Measurements from ENCODE around the gene MT2A.
"Not testable (repeated sequence)": the region's sequence is repeated elsewhere in the genome, so short reads cannot be mapped to it uniquely, and the experiment has no call there.

The MT2A gene

DNA sequence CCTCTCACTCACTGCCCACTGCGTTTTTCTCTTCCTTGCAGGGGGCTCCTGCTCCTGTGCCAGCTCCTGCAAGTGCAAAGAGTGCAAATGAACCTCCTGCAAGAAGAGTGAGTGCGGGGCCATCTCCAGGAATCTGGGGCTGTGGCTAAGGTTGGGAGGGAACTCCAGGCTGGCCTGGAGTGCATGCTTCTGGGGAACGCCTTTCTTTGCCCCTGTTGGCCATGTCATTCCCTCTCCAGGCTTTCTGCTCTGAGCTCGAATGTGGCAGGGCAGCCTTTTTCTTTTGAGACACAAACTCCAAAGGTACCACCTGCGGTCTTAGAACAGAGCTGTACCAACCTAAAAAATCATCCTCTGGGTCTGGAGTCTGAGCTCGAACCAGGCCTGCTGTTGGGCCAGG, 9.8 kb downstream of the MT2A start:
- H3K4me3 ChIP-seq (ENCODE audit: low read length): no peak overlapping the region
- TF ChIP-seq CTCF (IDR thresholded peaks at IDR 0.05; ENCODE audit: insufficient read depth, low read depth, low read length, missing control alignments): no peak
- no peak for DNase-seq (ENCODE audit: low read depth)

DNA sequence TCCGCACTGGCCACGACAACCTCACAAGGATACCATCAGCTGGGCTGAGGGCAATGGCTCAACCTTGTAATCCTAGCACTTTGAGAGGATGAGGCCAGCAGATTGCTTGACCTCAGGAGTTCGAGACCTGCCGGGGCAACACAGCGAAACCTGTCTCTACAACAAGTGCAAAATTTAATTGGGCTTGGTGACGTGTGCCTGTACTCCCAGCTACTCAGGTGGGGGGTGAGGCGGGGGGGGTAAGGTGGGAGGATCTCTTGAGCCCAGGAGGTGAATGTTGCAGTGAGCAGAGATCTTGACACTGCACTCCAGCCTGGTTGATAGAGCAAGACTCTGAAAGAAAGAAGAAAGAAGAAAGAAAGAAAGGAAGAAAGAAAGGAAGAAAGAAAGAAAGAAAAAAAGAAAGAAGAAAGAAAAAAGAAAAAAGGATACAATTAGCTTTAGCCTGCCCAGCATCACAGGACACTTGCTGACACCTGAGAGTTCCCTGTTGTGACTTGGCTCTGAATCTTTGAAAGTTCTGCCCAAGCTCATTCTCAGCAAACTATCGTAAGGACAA, 12.0 kb downstream of the MT2A start:
- TF ChIP-seq CTCF (IDR thresholded peaks at IDR 0.05; ENCODE audit: insufficient read depth, low read depth, low read length, missing control alignments): no peak

DNA sequence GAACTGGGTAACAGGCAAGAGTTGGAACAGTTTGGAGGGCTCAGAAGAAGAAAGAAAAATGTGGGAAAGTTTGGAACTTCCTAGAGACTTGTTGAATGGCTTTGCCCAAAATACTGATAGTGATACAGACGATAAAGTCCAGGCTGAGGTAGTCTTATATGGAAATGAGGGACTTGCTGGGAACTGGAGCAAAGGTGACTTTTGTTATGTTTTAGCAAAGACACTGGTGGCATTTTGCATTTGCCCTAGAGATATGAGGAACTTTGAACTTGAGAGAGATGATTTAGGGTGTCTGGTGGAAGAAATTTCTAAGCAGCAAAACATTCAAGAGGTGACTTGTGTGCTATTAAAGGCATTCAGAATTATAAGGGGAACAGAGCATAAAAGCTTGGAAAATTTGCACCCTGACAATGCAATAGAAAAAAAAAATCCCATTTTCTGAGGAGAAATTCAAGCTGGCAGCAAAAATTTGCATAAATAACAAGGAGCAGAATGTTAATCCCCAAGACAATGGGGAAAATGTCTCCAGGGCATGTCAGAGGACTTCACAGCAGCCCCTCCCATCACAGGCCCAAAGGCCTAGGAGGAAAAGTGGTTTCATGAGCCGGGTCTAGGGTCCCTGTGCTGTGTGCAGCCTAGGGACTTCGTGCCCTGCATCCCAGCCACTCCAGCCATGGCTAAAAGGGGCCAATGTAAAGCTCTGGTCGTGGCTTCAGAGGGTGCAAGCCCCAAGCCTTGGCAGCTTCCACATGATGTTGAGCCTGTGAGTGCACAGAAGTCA, 13.5 kb downstream of the MT2A start:
- DNase-seq (ENCODE audit: low read depth); H3K4me3 ChIP-seq (ENCODE audit: low read length): not testable (repeated sequence)

More for the DNA sequence above, 12.0 kb downstream of the MT2A start:
- no peak overlapping the region for H3K4me3 ChIP-seq (ENCODE audit: low read length)
- DNase-seq (ENCODE audit: low read depth): no peak

DNA sequence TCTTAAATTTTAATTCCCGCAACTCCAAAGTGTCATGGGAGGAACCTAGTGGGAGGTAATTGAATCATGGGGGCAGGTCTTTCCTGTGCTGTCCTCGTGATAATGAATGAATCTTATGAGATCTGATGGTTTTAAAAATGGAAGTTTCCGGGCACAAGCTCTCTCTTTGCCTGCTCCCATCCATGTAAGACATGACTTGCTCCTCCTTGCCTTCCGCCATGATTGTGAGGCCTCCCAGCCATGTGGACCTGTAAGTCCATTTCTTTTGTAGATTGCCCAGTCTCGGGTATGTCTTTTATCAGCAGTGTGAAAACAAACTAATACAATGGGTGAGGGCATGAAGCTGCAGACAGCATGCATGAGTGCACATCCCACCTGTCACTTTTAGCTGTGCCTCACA, 14.8 kb downstream of the MT2A start:
- not testable (repeated sequence) for DNase-seq (ENCODE audit: low read depth); H3K4me3 ChIP-seq (ENCODE audit: low read length)

DNA sequence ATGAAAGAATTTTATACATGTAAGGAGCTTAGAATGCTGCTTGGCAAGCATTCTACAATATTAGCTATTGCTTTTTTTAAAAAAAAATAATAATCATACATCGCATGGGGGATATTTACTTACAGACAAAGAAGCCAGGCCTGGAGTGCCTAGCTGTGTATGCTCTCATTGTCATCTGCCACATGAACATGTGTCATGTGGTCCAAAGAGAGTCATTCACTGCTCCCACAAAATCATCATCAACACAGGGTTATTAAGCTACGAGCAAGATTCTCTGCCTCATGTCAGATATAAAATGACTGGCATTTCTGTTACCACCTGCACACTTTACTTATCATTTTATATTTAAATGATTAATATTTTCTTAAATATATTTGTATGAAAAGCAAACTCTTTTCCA, 15.3 kb downstream of the MT2A start:
- no peak for DNase-seq (ENCODE audit: low read depth)
- no peak overlapping the region for H3K4me3 ChIP-seq (ENCODE audit: low read length)
- no peak for TF ChIP-seq CTCF (IDR thresholded peaks at IDR 0.05; ENCODE audit: insufficient read depth, low read depth, low read length, missing control alignments)

DNA sequence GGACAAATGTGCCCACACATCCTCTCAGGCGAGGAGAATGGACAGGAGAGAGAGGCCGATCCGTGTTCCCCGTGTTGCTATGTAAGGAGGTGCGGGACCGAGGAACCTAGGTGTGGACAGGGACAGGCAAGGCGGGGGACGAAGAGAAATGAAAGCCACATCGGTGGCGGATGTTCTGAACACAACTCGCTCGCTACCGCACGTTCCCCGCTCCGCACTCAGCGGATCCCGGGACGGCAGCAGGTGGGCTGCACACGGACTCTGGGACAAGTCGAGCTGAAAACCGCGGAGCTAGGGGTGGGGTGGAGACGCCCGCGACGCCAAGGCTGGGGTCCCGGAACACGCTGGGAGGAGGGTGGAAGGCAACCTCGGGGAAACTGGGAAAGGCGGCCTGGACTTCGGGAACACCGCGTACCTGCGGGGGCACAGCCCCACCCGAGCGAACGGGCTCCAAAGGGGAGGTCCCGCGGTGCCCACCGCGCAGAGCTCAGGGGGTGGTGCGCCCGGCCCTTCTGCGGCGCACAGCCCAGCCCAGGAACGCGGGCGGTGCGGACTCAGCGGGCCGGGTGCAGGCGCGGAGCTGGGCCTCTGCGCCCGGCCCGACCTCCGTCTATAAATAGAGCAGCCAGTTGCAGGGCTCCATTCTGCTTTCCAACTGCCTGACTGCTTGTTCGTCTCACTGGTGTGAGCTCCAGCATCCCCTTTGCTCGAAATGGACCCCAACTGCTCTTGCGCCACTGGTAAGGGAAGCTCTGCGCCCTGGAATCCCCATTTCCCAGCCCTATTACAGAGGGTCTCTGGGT, 17.0 kb downstream of the MT2A start, which contains the start of gene MT1E:
Gene MT1E, plus strand, starts transcription at position 642 of the 803 bp plus-strand sequence. Its CDS starts 71 bp downstream, at position 713.
- no peak for TF ChIP-seq CTCF (IDR thresholded peaks at IDR 0.05; ENCODE audit: insufficient read depth, low read depth, low read length, missing control alignments)
- DNase-seq (ENCODE audit: low read depth): peak; percentile 83
- H3K4me3 ChIP-seq (ENCODE audit: low read length): peak within 1 kb of the TSS; percentile 87

DNA sequence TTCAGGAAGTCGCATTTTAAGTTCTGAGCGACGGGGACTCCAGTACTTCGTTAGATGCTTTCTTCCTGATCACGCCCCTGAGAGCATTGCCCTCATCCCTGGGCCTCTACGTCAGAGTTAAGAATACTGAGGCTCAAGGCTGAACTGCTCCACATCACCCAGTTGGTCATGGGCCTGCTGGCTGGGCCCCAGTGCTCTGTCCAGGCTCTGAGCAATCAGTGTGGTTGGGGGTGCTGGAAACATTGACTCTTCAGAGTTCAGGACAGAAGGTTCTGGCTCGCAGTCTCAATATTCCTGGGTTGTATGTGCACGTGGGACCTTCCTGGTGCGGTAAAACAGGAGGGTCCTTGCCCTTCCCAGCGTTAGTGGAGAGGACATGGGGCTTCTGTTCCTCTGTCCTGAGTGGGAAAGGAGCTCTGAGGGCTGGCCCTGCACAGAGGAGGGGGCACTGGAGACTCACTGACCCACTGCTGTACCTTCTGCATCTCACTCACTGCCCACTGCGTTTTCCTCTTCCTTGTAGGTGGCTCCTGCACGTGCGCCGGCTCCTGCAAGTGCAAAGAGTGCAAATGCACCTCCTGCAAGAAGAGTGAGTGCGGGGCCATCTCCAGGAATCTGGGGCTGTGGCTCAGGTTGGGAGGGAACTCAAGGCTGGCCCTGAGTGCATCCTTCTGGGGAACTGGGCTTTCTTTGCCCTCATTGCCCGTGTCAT, 17.7 kb downstream of the MT2A start:
- peak; percentile 31 for DNase-seq (ENCODE audit: low read depth)
- no peak for TF ChIP-seq CTCF (IDR thresholded peaks at IDR 0.05; ENCODE audit: insufficient read depth, low read depth, low read length, missing control alignments)
- H3K4me3 ChIP-seq (ENCODE audit: low read length): peak overlapping the region; percentile 87
